HG02759 (cell line): Measurements from ENCODE around the gene SYNM.
A peak's percentile ranks its signal among the peaks of the same experiment; 100 is the strongest.

Experiments
- ATAC-seq: cut with Tn5 transposase; IDR thresholded peaks from one replicate; pipeline ENCODE4 v1.9.1; 2021; ENCODE audit warnings: mild to moderate bottlenecking, moderate library complexity; ENCODE audit not compliant: unreplicated experiment

Gene SYNM

DNA sequence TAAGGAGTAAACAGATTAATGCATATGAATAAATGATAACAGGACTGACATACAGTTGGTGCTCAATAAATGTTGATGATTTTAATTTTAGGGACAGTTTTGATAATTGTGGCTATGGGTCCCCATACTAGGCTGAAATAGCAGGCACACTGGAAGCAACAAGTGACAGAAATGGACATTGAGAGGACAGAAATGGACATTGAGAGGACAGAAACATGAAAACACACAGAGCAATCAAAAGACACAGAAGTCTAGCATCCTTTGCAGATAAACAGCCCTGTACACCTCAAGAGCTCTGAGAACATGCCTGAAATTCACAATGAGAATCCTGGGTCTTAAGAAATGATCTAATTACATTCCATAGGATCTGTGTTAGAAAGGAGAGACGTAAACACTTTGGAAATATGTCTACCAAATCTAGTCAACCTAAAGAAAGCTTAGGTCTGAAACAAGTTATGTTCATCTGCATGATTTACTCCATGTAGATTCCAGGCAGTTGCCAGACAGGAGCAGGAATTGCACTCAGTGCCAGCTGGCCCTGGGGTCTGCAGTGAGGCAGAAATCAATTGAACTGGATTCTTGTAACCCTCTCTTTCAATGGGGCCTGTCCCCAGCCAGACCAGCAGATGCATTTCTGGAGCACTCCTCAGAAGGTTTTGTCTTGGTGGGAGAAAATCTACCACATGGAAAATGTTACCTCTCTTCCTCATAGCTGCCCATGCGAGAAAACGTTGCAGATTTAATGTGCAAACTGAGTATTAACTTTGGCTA, 60.3 kb downstream of the SYNM start:
- no peak for ATAC-seq

DNA sequence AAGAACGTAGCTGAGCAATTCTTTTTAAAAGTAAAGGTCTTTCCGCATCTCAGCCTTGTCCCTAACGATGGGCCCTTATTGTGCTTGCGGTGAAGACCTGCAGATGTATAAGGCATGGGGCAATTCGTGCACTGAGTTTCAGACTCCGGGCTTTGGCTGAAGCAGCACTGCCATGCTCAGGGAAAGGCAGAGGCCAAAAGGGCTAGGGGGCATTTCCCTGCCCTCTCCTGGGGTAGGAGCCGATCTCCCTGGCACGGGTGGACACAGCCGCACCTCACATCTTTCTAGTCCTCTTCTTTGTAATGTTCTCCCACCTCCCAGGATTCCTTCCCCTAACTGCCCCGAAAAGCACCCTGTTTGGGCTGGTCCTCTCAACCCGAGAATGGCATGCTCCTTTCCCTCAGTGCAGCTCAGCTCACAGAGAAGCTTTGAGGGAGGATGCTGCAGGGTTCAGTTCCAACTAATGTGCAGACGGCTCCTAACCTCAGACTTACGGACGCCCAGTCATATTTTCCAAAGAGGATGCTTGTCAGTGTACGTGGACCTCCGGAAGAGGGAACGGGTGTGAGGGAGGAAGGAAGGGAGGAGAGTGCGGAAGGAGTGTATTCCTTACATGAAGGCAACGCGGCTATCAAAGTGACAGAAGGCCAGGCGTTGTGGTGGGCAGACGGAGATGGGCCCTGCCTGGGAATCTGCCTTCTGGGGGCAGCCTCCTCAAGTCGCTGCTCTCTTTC, 61.2 kb downstream of the SYNM start:
- ATAC-seq, result no peak

GRCh38 chr15:99167201-99167600, 62.3 kb downstream of the SYNM start:
- ATAC-seq, result no peak

GRCh38 chr15:99167640-99168039, 62.8 kb downstream of the SYNM start:
- peak; percentile 71 for ATAC-seq

DNA sequence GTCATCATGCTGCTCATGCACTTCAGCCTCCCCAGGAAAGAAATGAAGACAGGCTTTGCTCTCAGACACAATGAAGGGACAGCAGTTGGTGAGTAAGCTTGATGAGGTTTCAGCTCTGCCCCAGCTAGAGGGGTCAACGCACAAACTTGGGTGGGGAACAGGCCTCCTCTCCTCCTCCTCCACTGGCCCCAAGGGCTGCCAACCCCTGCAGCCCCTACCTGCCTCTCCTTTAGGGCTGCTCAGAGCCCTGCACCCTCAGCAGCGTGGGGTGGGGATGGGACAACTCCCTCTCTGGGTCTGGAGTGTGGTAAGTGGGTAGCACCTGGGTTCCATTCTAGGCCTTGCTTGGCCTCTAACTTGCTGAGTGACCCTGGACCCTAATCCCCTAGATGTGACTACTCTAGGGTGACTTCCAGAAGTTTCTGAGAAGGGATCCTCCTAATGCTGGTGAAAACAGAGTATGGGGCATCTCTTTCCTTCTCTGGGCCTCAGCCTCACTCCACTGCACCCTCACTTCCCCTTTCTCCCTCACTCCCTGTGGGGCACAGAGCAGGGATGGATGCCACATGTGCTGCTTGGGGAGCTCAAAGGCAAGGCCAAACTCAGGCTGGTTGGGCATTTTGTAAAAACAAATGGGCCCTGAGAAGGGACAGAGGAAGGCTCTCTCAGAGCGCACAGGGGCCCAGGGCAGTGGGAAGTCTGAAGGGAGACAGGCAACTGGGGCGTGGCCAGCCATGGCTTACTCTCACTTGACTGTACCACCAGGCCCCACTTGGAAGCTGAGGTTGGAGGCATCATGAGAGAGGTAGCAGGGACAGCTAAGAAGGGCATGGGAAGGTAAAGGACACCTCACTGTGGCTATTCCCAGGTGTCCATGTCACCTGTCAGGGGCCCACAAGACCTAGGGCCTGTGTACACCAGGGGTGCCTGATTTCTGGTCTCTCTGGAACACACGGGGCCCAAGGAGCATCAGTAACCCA, 64.0 kb downstream of the SYNM start:
- no peak for ATAC-seq

DNA sequence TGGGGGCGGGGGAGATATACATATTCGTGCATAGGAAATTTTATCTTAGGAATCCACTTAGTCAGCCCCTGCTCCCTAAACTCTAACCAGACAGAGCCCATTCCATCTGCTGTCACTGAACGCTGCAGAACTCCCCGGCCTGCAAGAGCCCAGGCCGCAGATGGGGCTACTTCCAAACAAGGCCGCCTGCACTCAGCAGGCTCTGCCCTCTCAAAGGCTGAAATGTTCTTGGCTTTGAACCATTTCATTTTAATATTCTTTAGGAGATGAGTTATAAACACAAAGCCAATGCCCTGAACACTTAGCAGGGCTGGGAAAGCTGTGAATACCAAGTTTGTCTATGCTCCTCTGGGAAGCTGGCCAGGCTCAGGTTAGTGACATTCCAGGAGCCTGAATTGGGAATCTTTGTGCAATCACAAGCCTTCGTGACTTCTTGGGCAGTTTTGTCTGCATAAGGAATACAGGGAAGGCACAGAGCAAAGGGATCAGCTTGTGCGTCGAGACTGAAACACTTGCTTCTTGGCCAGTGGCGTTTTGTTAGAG, 65.0 kb downstream of the SYNM start:
- no peak for ATAC-seq

- ATAC-seq, result no peak
Observed at GRCh38 chr15:99170476-99171065, 65.7 kb downstream of the SYNM start.

DNA sequence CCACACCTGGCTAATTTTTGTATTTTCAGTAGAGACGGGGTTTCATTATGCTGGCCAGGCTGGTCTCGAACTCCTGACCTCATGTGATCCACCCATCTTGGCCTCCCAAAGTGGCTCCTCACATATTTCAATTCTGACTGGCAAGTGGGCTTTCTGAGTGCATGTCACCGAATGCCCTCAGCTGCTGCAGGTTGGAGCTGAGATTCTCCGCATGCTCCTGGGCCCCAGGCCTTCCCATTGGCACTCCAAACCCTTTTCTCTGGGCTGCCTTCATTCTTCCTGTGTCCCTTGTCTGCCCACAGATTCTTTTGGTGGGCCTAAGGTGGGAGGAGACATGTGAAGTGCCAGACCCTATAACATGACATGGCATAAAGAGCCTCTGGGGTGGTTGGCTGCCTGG, 67.3 kb downstream of the SYNM start:
- ATAC-seq, result no peak

DNA sequence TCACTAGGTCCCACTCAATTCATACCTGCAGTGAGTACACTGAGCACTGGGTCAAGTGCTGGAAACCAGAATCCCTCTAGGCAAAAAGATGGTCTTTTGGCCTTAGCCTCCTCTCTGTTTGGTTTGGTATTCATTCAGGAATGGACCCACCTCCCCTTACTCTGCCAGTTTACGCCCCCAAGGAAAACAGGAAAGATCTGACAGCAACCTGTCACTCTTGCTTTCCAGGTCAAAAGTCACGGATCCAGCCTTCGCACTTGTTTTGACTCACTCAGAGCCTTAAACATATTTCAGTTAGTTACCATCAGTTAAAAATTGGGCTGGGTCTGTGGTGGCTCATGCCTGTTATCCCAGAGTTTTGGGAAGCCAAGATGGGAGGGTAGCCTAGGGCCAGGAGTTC, 68.1 kb downstream of the SYNM start:
- no peak for ATAC-seq

DNA sequence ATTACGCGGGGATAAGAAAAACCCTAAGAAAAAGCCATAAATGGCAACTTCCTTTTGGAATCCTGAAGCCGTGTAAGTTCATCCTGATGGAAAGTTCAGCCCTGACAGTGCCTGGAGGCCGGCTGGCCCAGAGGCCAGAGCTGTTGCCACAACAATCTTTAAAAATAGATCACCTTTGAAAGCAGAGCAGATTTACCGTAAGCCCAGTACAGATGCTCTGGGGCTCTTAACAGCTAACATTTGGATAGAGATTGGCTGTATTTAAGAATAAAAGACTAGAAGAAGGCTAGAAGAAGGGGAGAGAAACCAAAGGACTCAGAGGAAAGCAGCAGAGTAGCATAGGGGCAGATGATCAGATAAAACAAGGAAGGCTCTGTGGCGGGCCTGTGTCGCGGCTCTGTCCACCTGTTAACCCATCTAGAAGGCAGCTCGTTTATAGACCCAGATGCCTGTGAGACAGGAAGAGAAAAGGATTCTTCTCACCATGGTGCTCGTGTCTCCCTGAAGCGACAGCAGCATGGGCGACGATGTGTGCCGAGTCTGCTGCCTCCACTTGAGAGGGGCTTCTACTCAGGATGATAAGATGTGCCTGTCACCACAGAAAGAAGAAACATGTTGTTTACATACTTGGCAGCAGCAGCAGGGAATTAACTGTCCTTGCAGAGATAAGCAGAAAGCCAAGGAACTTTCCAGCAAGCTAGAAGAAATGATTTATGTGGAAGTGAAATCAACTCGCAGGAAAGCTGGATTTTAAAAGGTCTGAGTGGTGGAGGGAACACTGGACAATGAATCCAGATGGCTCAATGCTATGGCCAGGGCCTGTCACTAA, 69.9 kb downstream of the SYNM start:
- no peak for ATAC-seq

GRCh38 chr15:99176757-99177156, 71.9 kb downstream of the SYNM start:
- ATAC-seq, result no peak

- ATAC-seq, result no peak
Observed at GRCh38 chr15:99177679-99178078, 72.8 kb downstream of the SYNM start.

GRCh38 chr15:99180086-99180963, 75.4 kb downstream of the SYNM start:
- no peak for ATAC-seq

- ATAC-seq, result no peak
Observed at GRCh38 chr15:99180964-99181306, 76.1 kb downstream of the SYNM start.

GRCh38 chr15:99181545-99181971, 76.7 kb downstream of the SYNM start:
- no peak for ATAC-seq

- ATAC-seq, result no peak
Observed at GRCh38 chr15:99182791-99183190, 77.9 kb downstream of the SYNM start.
